GM15510 (cell line): ENCODE results near the gene ABCC1.

ENCODE experiments used
- POLR2A ChIP-seq: IDR thresholded peaks from 3 replicates; pipeline ENCODE4 v1.6.1; 2011; ENCODE audit warnings: borderline replicate concordance; ENCODE audit not compliant: insufficient read length; ENCODE audit errors: extremely low read depth

The ABCC1 gene

GRCh38 chr16:15932939-15933338, 16.5 kb upstream of the ABCC1 start:
- no peak for TF ChIP-seq POLR2A

GRCh38 chr16:15933781-15934180, 15.6 kb upstream of the ABCC1 start:
- TF ChIP-seq POLR2A, result no peak

- TF ChIP-seq POLR2A, result no peak
Observed at GRCh38 chr16:15934991-15935390, 14.4 kb upstream of the ABCC1 start.

GRCh38 chr16:15942931-15943690, 6.3 kb upstream of the ABCC1 start:
- no peak for TF ChIP-seq POLR2A

- TF ChIP-seq POLR2A, result no peak
Observed at GRCh38 chr16:15946257-15947044, 3.0 kb upstream of the ABCC1 start.

GRCh38 chr16:15947983-15948509, 1.4 kb upstream of the ABCC1 start:
- no peak for TF ChIP-seq POLR2A

GRCh38 chr16:15948532-15949209, 745 bp upstream of the ABCC1 start:
- TF ChIP-seq POLR2A, result no peak

GRCh38 chr16:15950161-15950854, 892 bp downstream of the ABCC1 start:
- TF ChIP-seq POLR2A, result no peak

GRCh38 chr16:15950869-15951268, 1.5 kb downstream of the ABCC1 start:
- no peak for TF ChIP-seq POLR2A

GRCh38 chr16:15951852-15952251, 2.4 kb downstream of the ABCC1 start:
- TF ChIP-seq POLR2A, result no peak

- no peak for TF ChIP-seq POLR2A
Observed at GRCh38 chr16:15952265-15952711, 2.9 kb downstream of the ABCC1 start.

GRCh38 chr16:15953477-15953876, 4.1 kb downstream of the ABCC1 start:
- no peak for TF ChIP-seq POLR2A

- no peak for TF ChIP-seq POLR2A
Observed at GRCh38 chr16:15953929-15954813, 4.8 kb downstream of the ABCC1 start.

GRCh38 chr16:15954814-15955151, 5.4 kb downstream of the ABCC1 start:
- TF ChIP-seq POLR2A, result no peak

GRCh38 chr16:15955425-15955824, 6.0 kb downstream of the ABCC1 start:
- no peak for TF ChIP-seq POLR2A
